NOMO-1 treated with dmso at 0.1 percent for 144 hours (cell line): ENCODE results near the gene CASK.
A peak's percentile ranks its signal among the peaks of the same experiment; 100 is the strongest.

ENCODE experiments used
- DNase-seq: peaks from one replicate; lab custom pipeline; 2025; ENCODE audit not compliant: unreplicated experiment; lab: John Stamatoyannopoulos, UW

CASK gene

GRCh38 chrX:41923211-41923977, at the start of gene CASK:
CASK (minus strand) TSS chrX:41923554; CDS start chrX:41922988, 566 bp downstream.
- DNase-seq, result peak; percentile 66

- no peak for DNase-seq
These were observed 48.0 kb upstream of the CASK start for GRCh38 chrX:41971346-41971745.

- no peak for DNase-seq
These were observed 47.1 kb upstream of the CASK start for GRCh38 chrX:41970419-41970818.

- no peak for DNase-seq
These were observed 40.0 kb upstream of the CASK start for GRCh38 chrX:41963348-41963747.

GRCh38 chrX:41960142-41960541, 36.8 kb upstream of the CASK start:
- no peak for DNase-seq

GRCh38 chrX:41958861-41959260, 35.5 kb upstream of the CASK start:
- DNase-seq, result no peak

- DNase-seq, result no peak
These were observed 32.7 kb upstream of the CASK start for GRCh38 chrX:41956027-41956426.

GRCh38 chrX:41952102-41952501, 28.7 kb upstream of the CASK start:
- no peak for DNase-seq

- no peak for DNase-seq
These were observed 23.7 kb upstream of the CASK start for GRCh38 chrX:41946989-41947612.

GRCh38 chrX:41946235-41946634, 22.9 kb upstream of the CASK start:
- no peak for DNase-seq

- no peak for DNase-seq
These were observed 12.5 kb upstream of the CASK start for GRCh38 chrX:41935832-41936231.

GRCh38 chrX:41933546-41933945, 10.2 kb upstream of the CASK start:
- DNase-seq, result no peak

GRCh38 chrX:41932885-41933284, 9.5 kb upstream of the CASK start:
- DNase-seq, result no peak

GRCh38 chrX:41931591-41931990, 8.2 kb upstream of the CASK start:
- no peak for DNase-seq

GRCh38 chrX:41923978-41924683, 777 bp upstream of the CASK start:
- no peak for DNase-seq

- no peak for DNase-seq
These were observed 763 bp downstream of the CASK start for GRCh38 chrX:41922431-41923151.

- peak; percentile 71 for DNase-seq
These were observed 1.6 kb downstream of the CASK start for GRCh38 chrX:41921492-41922430.

- no peak for DNase-seq
These were observed 3.5 kb downstream of the CASK start for GRCh38 chrX:41919870-41920269.

- DNase-seq, result no peak
These were observed 5.8 kb downstream of the CASK start for GRCh38 chrX:41917517-41917916.

- no peak for DNase-seq
These were observed 9.9 kb downstream of the CASK start for GRCh38 chrX:41913476-41913875.
